Muscle of arm (tissue), 12 donors: ENCODE results near the gene ZCCHC7. TPM values are rescaled to one million over a fixed set of nuclear protein-coding genes. Genes with fewer than 3 reads are reported as not detected.
"Not testable (repeated sequence)": the region's sequence is repeated elsewhere in the genome, so short reads cannot be mapped to it uniquely, and the experiment has no call there.

Experiments
- DNase-seq: peaks from one replicate; pipeline ENCODE4 v3.0.0-alpha.2; 2013
- polyA plus RNA-seq, 12 donors: library from polyadenylated mRNA; unstranded; fragments of 120-200 nt; gene quantifications; one replicate each; pipeline ENCODE4 v1.2.1, GENCODE V29; 2013; ENCODE audit not compliant: insufficient read length in 12 of 12

ZCCHC7 gene
- polyA plus RNA-seq, 12 donors = 11.3 to 32.9 (median 14.6) TPM; not detected in 1

DNA sequence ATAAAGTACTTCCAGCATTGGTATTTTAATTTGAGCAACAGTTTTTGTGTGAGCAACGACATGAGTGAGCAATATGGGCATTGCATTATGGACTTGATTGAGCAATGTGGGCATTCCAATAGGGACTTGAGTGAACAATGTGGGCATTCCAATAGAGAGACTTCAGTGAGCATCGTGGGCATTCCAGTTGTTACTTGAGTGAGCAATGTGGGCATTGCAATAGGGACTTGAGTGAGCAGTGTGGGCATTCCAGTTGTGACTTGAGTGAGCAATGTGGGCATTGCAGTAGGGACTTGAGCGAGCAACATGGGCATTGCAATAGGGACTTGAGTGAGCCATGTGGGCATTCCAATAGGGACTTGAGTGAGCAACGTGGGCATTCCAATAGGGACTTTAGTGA, 52.2 kb downstream of the ZCCHC7 start:
- no peak for DNase-seq

DNA sequence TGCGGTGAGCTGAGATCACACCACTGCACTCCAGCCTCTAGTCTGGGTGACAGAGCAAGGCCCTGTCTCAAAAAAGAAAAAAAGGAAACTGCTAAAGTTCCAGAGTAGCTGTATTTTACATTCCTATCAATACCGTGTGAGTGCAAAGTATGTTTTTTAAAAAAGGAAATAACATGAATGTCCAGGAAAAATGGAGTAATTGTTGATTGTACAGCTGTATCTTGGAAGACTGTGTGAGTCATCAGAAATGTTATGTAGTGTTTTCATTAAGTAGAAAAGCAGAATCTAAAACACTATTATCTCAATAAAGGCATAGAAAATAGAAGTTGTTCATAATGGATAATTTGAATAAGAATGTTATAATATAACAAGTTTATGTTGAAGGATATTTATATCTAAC, 53.9 kb downstream of the ZCCHC7 start:
- DNase-seq = no peak

DNA sequence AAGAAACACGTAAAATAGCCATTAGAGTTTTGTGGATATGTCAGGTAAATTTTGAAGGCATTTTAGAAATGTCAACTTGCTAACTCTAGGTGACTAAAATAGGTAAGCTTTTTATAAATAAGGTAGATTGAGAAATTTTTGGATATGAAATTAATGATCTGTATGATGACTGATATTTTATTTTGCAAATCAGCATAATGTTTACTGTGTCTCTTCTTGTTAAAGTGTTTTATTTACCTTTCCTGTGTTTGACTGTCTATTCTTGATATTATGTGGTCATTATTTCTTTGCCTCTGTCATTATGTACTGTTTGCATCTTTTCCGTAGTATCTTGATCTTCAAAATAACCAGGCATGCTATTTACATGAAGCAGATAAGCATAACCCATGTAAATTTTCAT, 58.4 kb downstream of the ZCCHC7 start:
- no peak for DNase-seq

GRCh38 chr9:37179576-37179975, 59.2 kb downstream of the ZCCHC7 start:
- no peak for DNase-seq

- no peak for DNase-seq
Measured at GRCh38 chr9:37180138-37180537, 59.8 kb downstream of the ZCCHC7 start.

GRCh38 chr9:37182718-37183117, 62.3 kb downstream of the ZCCHC7 start:
- no peak for DNase-seq

DNA sequence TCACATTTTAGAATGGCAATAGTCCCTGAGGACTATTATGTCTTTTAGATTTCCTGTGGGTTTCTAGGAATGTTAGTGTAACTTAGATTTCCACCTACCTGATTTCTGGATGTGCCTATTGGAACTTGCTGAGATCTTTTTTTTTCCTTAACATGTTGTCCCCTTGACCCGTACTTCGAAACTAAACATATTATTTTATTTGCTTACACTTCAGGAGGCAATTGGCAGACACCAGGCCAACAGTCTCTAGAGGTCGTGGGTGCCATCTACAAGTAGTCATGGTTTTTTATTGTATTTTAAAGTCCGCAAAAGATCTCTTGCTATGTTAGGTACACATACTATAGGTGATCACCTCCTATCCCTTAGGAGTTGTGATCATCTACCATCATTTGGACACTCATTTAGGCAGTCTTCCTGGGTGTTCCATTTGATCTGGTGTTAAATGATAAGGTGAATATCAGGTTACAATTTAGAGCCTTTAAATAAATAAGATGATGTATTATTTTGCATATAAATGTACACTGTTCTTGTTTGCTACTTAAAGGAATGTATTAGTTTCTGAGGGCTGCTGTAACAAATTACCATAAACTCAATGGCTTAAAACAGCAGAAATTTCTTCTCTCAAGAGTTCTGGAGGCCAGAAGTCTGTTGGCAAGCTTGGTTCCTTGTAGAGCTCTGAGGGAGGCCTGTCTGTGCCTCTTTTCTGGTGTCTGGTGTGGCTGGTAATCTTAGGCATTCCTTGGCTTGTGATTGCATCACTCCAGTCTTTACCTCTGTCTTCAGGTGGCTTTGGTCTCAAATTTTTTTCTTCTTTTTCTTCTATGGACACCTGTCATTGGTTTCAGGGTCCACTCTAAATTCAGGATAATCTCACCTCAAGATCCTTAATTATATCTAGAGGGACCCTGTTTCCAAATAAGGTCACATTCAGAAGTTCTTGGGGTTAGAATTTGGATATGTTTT, 64.8 kb downstream of the ZCCHC7 start:
- DNase-seq = no peak

DNA sequence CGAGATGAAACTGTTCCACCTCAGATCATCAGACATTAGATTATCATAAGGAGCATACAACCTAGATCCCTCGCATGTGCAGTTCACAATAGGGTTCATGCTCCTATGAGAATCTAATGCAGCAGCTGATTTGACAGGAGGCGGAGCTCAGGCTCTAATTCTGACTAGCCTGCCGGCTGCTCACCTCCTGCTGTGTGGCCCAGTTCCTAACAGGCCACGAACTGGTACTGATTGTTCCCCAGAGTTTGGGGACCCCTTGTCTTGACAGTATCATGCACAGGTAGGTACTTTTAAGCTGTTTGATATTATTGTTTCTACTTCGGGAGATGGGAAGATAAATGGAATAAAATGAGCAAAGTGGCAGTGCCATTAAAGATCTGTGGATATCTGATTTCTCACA, 66.9 kb downstream of the ZCCHC7 start:
- no peak for DNase-seq

DNA sequence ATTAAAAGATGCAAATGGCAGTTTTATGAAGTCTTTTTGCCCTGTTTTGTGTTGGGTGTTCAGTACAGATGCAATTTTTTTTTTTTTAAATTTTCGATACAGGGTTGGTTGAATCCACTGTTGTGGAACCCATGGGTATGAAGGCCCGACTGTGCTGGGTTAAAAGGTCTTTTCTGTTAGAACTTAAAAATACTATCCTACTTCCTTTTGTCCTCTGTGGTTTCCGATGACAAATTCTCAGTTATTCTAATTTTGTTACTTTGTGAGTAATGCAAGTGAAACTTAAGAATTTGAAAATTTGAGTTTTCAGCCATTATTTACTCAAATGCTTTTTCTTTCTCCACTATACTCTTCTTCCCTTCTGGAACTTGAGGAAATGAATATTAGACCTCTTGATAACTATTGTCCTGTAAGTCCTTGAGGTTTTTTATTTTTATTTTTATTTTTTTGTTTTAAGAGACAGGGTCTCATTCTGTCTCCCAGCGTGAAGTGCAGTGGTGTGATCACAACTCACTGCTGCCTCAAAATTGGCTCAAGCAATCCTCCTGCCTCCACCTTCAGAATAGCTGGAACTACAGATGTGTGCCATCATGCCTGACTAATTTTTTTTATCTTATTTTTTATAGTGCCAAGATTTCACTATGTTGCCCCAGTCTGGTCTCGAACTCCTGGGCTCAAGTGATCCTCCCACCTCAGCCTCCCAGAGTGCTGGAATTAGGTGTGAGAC, 67.5 kb downstream of the ZCCHC7 start:
- DNase-seq = no peak

DNA sequence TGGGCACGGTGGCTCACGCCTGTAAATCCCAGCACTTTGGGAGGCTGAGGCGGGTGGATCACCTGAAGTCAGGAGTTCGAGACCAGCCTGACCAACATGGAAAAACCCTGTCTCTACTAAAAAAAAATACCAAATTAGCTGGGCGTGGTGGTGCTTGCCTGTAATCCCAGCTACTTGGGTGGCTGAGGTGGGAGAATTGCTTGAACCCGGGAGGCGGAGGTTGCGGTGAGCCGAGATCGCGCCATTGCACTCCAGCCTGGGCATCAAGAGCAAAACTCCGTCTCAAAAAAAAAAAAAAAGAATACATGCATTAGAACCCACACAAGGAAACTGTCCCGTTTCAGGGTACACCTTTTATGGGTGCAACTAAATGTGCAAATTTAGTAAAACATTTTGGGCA, 70.4 kb downstream of the ZCCHC7 start:
- DNase-seq = not testable (repeated sequence)

DNA sequence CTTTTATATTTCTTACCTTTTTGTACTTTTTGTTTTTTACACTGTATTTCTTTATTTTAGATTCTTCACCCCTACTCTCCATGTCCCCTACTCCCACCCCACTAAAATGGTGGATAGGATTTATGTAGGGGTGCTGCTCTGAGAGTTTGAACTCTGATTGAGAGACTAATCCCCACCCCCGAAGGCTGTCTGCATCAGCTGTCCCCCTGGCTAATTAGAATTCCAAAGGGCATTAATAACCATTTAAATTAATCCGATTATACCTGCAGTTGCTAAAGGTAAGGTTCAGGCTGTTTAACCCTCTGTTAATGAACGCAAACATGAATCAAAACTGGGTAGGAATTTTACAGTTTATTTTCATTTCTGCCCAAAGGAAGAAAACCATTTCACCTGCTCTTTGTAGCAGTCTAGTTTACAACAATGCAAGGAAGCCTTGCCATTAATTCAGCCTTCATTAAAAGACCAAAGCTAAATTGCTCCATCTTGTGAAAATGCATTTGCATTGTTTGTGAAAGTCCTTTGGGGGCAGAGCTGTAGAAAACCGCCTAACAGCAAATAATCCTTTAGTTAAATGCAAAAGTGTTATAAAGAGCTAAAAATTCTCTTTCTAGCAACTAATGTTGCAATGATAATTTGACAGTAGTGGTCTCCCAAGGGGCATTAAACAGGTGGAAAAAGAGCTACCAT, 71.2 kb downstream of the ZCCHC7 start:
- no peak for DNase-seq

GRCh38 chr9:37192803-37193202, 72.4 kb downstream of the ZCCHC7 start:
- DNase-seq = no peak

GRCh38 chr9:37197158-37198038, 77.0 kb downstream of the ZCCHC7 start:
- no peak for DNase-seq

DNA sequence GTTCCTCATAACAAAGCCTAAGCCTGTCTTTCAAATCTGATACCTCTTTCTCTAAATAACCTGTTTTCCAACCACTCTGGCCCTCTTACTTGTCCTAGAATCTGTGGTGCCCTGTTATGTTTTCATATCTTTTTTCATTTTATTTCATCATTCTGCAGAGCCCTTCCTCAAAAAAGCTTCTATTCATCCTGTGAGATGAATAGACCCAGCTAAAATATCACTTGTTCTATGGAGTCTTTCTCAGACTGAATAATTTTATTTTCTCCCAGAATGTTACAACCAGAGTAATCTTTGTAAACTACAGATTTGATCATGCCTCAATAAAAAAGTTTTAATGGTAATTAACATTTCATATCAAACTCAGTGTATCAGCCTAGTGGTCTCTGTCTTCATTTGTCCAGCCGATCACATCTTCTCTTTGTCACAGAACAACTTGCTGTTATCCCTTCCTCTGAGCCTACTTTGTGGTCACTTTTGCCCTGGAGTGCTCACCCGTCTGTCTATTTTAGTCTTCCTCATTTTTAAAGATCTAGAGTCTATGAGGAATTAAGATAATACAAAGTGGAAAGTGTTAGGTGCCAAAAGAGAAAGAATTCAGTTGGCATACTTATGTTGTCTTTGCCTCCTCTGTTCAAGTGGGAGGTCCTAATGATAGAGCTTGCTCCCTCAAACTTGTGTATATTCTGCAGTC, 77.8 kb downstream of the ZCCHC7 start:
- no peak for DNase-seq

DNA sequence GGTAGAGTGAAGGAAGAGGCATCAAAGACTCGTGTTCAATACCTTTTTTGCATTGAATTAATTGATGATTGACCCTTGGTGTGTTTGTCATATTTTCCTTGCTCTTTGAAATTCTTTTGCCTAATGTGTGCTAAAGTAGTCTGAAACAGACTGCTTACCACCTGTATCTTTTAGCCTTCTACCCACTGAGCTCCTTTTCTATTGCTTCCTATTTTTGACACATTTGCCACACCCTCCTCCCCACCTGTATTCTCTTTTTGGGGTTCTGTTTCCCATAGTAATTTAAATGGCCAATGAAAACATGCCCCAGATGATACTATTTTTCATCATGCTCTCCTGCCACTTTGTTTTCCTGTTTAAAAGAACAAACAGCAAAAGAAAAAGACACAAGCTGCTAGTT, 78.5 kb downstream of the ZCCHC7 start:
- no peak for DNase-seq

DNA sequence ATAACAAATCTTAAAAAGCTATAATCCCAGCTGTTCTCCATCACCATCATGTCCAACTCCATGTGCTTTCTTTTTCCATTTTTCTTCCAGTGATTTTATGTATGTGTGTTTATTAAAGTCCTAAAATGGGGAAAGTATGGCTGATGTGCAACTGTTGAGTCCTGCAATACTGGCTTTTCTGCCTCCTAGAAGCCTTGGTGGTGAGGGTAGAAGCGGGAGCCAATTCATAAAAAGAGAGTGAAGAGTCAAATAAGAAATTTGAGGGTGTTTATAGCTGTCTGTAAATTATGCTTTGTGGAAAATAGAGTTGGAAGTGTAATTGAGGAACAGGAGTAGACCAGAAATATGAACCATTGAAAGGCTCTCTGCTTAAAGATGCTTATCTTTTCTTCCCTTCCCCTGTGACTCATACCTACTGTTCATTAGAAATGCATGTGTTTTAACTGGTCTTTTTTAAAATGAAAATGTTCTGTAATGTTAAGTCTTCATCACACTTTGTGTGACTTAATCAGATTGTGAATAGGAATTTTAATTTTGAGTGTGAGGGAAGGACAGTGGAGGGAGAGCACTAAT, 80.1 kb downstream of the ZCCHC7 start:
- no peak for DNase-seq

- DNase-seq = no peak
Measured at GRCh38 chr9:37201581-37201980, 81.2 kb downstream of the ZCCHC7 start.

DNA sequence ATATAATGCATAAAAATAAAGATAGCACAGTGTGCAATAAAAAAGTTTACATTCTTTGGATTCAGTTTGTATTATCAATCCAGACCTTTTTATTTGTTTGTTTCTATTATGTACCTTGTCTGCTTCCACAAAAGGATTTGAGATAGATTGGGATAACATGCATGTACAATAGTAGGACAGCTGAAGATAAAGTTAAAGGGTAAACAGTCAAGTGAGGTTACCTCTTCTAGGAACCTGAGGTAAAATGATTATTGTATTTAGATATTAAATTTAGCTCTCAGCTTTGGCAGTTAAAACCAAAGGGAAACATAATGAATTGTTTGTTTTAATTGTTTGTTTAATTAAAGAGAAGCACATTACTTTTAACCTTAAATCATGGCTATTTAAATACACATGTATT, 81.7 kb downstream of the ZCCHC7 start:
- DNase-seq = no peak

GRCh38 chr9:37203456-37203855, 83.1 kb downstream of the ZCCHC7 start:
- DNase-seq = not testable (repeated sequence)

DNA sequence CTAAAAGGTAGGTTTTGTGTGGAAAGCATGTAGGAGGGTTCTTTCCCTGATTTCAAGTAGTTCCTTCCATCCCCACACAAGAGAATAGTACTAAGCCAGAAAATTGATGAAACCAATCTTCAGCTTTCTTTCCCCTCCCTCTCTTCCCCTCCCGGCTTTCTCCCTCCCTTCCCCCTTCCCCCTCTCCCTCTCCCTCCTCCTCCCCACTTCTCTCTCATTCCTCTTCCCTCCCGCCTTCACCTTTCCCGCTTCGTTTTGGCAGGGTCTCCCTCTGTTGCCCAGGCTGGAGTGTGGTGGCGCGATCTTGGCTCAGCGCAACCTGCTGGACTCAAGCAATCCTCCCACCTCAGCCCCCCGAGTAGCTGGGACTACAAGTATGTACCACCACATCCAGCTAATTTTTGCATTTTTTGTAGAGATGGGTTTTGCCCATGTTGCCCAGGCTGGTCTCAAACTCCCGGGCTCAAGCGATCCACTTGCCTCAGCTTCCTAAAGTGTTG, 85.8 kb downstream of the ZCCHC7 start:
- DNase-seq = no peak
